A549 (cell line): ENCODE measurements around the gene EMILIN1. TPM values are rescaled to one million over a fixed set of nuclear protein-coding genes. Genes with fewer than 3 reads are reported as not detected.

Experiments used
- ATAC-seq, 2 experiments: fragments of 200-7000 bp in 1 of 2; fragments of >200 bp in 1 of 2; cut with Nextera tagmentation in 1 of 2; cut with Tn5 transposase in 1 of 2; 3 replicates each; pipeline versions ENCODE4 v1.8.0 to v1.9.1; 2018 to 2020; ENCODE audit warnings: mild to moderate bottlenecking in 1 of 2, moderate library complexity in 1 of 2
- CTCF ChIA-PET: fragments of 300-600 bp; sonication (Branson Sonifier 250); formaldehyde crosslinking; extraction: SDS; loops from one replicate; lab custom pipeline; 2021; ENCODE audit warnings: antibody characterized with exemption, inconsistent platforms; lab: Yijun Ruan, JAX
- POLR2A ChIA-PET: fragments of 350-600 bp; formaldehyde crosslinking; extraction: SDS; loops from one replicate; lab custom pipeline; 2021; ENCODE audit warnings: antibody characterized with exemption, inconsistent platforms; lab: Yijun Ruan, JAX
- DNase-seq, 2 experiments: peaks; one replicate each; pipeline versions ENCODE4 v3.0.0 to v3.0.0-alpha.2; 2011 to 2016; ENCODE audit warnings: low read depth in 1 of 2, low spot score in 1 of 2
- FAIRE-seq: peaks from 2 replicates; lab custom pipeline; 2011; peaks lifted over from hg19 to GRCh38; lab: Jason Lieb, UNC
- H3K27ac ChIP-seq, 2 experiments: fragments of >200 bp; sonication (Bioruptor Twin); formaldehyde crosslinking; 3 replicates each; pipeline ENCODE4 v1.5.1; 2016 to 2017
- H3K4me1 ChIP-seq: fragments of >200 bp; sonication (Bioruptor Twin); formaldehyde crosslinking; 3 replicates; pipeline ENCODE4 v1.6.1; 2016
- H3K4me2 ChIP-seq: fragments of >200 bp; sonication (Bioruptor Twin); formaldehyde crosslinking; 3 replicates; pipeline ENCODE4 v1.6.1; 2016
- H3K4me3 ChIP-seq: fragments of >200 bp; sonication (Bioruptor Twin); formaldehyde crosslinking; 3 replicates; pipeline ENCODE4 v1.5.1; 2016
- H3K9me3 ChIP-seq: fragments of >200 bp; sonication (Bioruptor Twin); formaldehyde crosslinking; 3 replicates; pipeline ENCODE4 v1.6.1; 2016
- CBX2 ChIP-seq: fragments of 200-600 bp; sonication (generic); IDR thresholded peaks from 2 replicates; pipeline ENCODE4 v1.6.1; 2016; ENCODE audit warnings: low read depth, mild to moderate bottlenecking, borderline replicate concordance
- RAD21 ChIP-seq, 2 experiments: fragments of >200 bp in 1 of 2; sonication (Bioruptor Twin) in 1 of 2; formaldehyde crosslinking in 1 of 2; IDR thresholded peaks in 1 of 2; conservative IDR thresholded peaks in 1 of 2; 2 replicates in 1 of 2; 3 replicates in 1 of 2; pipeline ENCODE4 v1.6.1; 2012 to 2018; ENCODE audit warnings: inconsistent platforms in 1 of 2
- ZC3H11A ChIP-seq: fragments of 450-650 bp; IDR thresholded peaks from 2 replicates; pipeline ENCODE4 v1.6.1; 2014; ENCODE audit warnings: antibody characterized with exemption, mild to moderate bottlenecking
- WGBS: methylation state at CpG from one replicate; pipeline ENCODE4 v1.1.6; 2017; ENCODE audit errors: missing lambda C conversion rate; 5-methylcytosine and 5-hydroxymethylcytosine counted together
- polyA plus RNA-seq, 4 experiments: library from polyadenylated mRNA; depleted of rRNA in 3 of 4; stranded (reverse); fragments of >200 nt; fragmentation: RNase III in 1 of 4; extraction: RNeasy Plus Mini Kit Qiagen cat#74134 plus additional on column Dnase treatment in 1 of 4; gene quantifications; 2 replicates in 3 of 4; 3 replicates in 1 of 4; pipeline ENCODE4 v1.2.3, GENCODE V29; 2011 to 2017
- TF ChIP-seq, protein P1 (sequence below): fragments of >200 bp; sonication (Bioruptor Twin); formaldehyde crosslinking; IDR thresholded peaks from 3 replicates; pipeline ENCODE4 v1.5.1; 2016

Gene EMILIN1
- polyA plus RNA-seq, 2 of the 4 experiments (the other 2 are of a cell fraction) = 0.13 to 0.49 TPM

DNA sequence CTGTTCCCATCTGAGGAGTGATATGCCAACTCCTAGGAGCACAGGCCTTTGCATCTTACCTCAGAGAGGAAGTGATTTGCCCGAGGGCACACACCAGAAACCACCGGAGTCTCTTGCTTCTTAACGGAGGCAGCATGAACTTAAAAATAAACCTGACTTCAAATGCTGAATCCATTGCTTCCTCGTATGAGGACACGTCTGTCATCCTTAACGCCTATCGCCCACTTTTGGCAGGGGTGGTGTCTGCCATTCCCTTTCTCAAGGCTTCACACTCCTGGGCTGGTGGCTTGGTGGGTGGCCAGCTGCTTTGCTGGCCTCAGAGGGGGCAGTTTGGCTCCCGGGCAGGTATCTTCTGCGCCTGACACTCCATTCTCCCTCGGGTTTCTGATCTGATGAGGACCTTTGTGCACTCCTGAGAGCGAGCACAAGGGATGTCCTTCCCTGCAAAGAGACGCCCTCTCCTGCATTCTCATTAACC is 57.1 kb downstream of the EMILIN1 start:
- H3K4me3 ChIP-seq = no peak overlapping the region
- peak overlapping the region in 1 of 2 experiments; percentile 91; a peak in 3 of 6 replicates for H3K27ac ChIP-seq
- ATAC-seq (no peak), FAIRE-seq (no peak), DNase-seq (no peak)
- peaks cover 11% of the 10 kb centered on the region for H3K4me1 ChIP-seq
- H3K9me3 ChIP-seq = no peaks in the 10 kb centered on the region
- ChIA-PET POLR2A (interaction anchor here (2.6 kb wide), 1 partner anchor 12 kb away, joined by 17 read pairs; the partner anchor contains the start of gene ABHD1), CTCF (interaction anchor here (0.6 to 2.3 kb wide), 4 partner anchors 17 to 62 kb away, joined by 3 to 7 read pairs (median 6); no protein-coding TSS in a partner anchor)
- no peak for TF ChIP-seq CBX2
- TF ChIP-seq ZC3H11A = no peak
- TF ChIP-seq, protein P1, sequence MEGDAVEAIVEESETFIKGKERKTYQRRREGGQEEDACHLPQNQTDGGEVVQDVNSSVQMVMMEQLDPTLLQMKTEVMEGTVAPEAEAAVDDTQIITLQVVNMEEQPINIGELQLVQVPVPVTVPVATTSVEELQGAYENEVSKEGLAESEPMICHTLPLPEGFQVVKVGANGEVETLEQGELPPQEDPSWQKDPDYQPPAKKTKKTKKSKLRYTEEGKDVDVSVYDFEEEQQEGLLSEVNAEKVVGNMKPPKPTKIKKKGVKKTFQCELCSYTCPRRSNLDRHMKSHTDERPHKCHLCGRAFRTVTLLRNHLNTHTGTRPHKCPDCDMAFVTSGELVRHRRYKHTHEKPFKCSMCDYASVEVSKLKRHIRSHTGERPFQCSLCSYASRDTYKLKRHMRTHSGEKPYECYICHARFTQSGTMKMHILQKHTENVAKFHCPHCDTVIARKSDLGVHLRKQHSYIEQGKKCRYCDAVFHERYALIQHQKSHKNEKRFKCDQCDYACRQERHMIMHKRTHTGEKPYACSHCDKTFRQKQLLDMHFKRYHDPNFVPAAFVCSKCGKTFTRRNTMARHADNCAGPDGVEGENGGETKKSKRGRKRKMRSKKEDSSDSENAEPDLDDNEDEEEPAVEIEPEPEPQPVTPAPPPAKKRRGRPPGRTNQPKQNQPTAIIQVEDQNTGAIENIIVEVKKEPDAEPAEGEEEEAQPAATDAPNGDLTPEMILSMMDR = no peak
- TF ChIP-seq RAD21 (conservative IDR thresholded peaks at IDR 0.05 in 1 of 2, IDR thresholded peaks at IDR 0.05 in 1 of 2) = no peak
- H3K4me2 ChIP-seq = no peak overlapping the region
- WGBS = 88% methylated on average over 12 of the region's 12 CpGs

Other genes with a start within 250 kb of the EMILIN1 start
- 2.4 and 2.5 TPM in 2 replicates for gene DPYSL5, start 230.5 kb upstream of the EMILIN1 start, polyA plus RNA-seq (2011; rRNA removed)
- 6.8 to 8.3 TPM (median 8.2 TPM) in 3 replicates for gene DPYSL5, start 230.5 kb upstream of the EMILIN1 start, polyA plus RNA-seq (2017; fragmentation: RNase III; extraction: RNeasy Plus Mini Kit Qiagen cat#74134 plus additional on column Dnase treatment)
- 12.0 and 12.1 TPM in 2 replicates for gene MAPRE3, start 108.0 kb upstream of the EMILIN1 start, polyA plus RNA-seq (2011; rRNA removed)
- gene MAPRE3, start 108.0 kb upstream of the EMILIN1 start, polyA plus RNA-seq (2017; fragmentation: RNase III; extraction: RNeasy Plus Mini Kit Qiagen cat#74134 plus additional on column Dnase treatment) = 19.3 to 21.8 TPM (median 21.5 TPM) in 3 replicates
- gene TMEM214, start 45.6 kb upstream of the EMILIN1 start, polyA plus RNA-seq (2011; rRNA removed) = 74.9 and 106 TPM in 2 replicates
- 48.1 to 57.0 TPM (median 54.3 TPM) in 3 replicates for gene TMEM214, start 45.6 kb upstream of the EMILIN1 start, polyA plus RNA-seq (2017; fragmentation: RNase III; extraction: RNeasy Plus Mini Kit Qiagen cat#74134 plus additional on column Dnase treatment)
- 48.3 and 52.7 TPM in 2 replicates for gene AGBL5, start 26.9 kb upstream of the EMILIN1 start, polyA plus RNA-seq (2011; rRNA removed)
- 25.5 to 28.3 TPM (median 26.1 TPM) in 3 replicates for gene AGBL5, start 26.9 kb upstream of the EMILIN1 start, polyA plus RNA-seq (2017; fragmentation: RNase III; extraction: RNeasy Plus Mini Kit Qiagen cat#74134 plus additional on column Dnase treatment)
- gene OST4, start 7.0 kb upstream of the EMILIN1 start, polyA plus RNA-seq (2011; rRNA removed) = 392 and 408 TPM in 2 replicates
- 809 to 921 TPM (median 880 TPM) in 3 replicates for gene OST4, start 7.0 kb upstream of the EMILIN1 start, polyA plus RNA-seq (2017; fragmentation: RNase III; extraction: RNeasy Plus Mini Kit Qiagen cat#74134 plus additional on column Dnase treatment)
- 4.2 and 4.4 TPM in 2 replicates for gene KHK, start 8.2 kb downstream of the EMILIN1 start, polyA plus RNA-seq (2011; rRNA removed)
- 7.6 to 8.5 TPM (median 8.3 TPM) in 3 replicates for gene KHK, start 8.2 kb downstream of the EMILIN1 start, polyA plus RNA-seq (2017; fragmentation: RNase III; extraction: RNeasy Plus Mini Kit Qiagen cat#74134 plus additional on column Dnase treatment)
- gene CGREF1, start 40.5 kb downstream of the EMILIN1 start, polyA plus RNA-seq (2011; rRNA removed) = 5.8 and 6.6 TPM in 2 replicates
- 4.5 to 5.4 TPM (median 5.1 TPM) in 3 replicates for gene CGREF1, start 40.5 kb downstream of the EMILIN1 start, polyA plus RNA-seq (2017; fragmentation: RNase III; extraction: RNeasy Plus Mini Kit Qiagen cat#74134 plus additional on column Dnase treatment)
- 1.9 and 2.4 TPM in 2 replicates for gene ABHD1, start 45.2 kb downstream of the EMILIN1 start, polyA plus RNA-seq (2011; rRNA removed)
- 0.96 to 1.0 TPM (median 1.0 TPM) in 3 replicates for gene ABHD1, start 45.2 kb downstream of the EMILIN1 start, polyA plus RNA-seq (2017; fragmentation: RNase III; extraction: RNeasy Plus Mini Kit Qiagen cat#74134 plus additional on column Dnase treatment)
- 79.9 and 139 TPM in 2 replicates for gene PREB, start 56.0 kb downstream of the EMILIN1 start, polyA plus RNA-seq (2011; rRNA removed)
- gene PREB, start 56.0 kb downstream of the EMILIN1 start, polyA plus RNA-seq (2017; fragmentation: RNase III; extraction: RNeasy Plus Mini Kit Qiagen cat#74134 plus additional on column Dnase treatment) = 52.3 to 58.2 TPM (median 54.6 TPM) in 3 replicates
- not detected in 2 replicates for gene PRR30, start 60.8 kb downstream of the EMILIN1 start, polyA plus RNA-seq (2011; rRNA removed)
- gene PRR30, start 60.8 kb downstream of the EMILIN1 start, polyA plus RNA-seq (2017; fragmentation: RNase III; extraction: RNeasy Plus Mini Kit Qiagen cat#74134 plus additional on column Dnase treatment) = not detected in 3 replicates
- not detected in 2 replicates for gene TCF23, start 70.4 kb downstream of the EMILIN1 start, polyA plus RNA-seq (2011; rRNA removed)
- not detected in 3 replicates for gene TCF23, start 70.4 kb downstream of the EMILIN1 start, polyA plus RNA-seq (2017; fragmentation: RNase III; extraction: RNeasy Plus Mini Kit Qiagen cat#74134 plus additional on column Dnase treatment)
- gene ATRAID, start 133.4 kb downstream of the EMILIN1 start, polyA plus RNA-seq (2011; rRNA removed) = 346 and 429 TPM in 2 replicates
- 166 to 176 TPM (median 172 TPM) in 3 replicates for gene ATRAID, start 133.4 kb downstream of the EMILIN1 start, polyA plus RNA-seq (2017; fragmentation: RNase III; extraction: RNeasy Plus Mini Kit Qiagen cat#74134 plus additional on column Dnase treatment)
- gene SLC5A6, start 133.7 kb downstream of the EMILIN1 start, polyA plus RNA-seq (2011; rRNA removed) = 86.7 and 104 TPM in 2 replicates
- gene SLC5A6, start 133.7 kb downstream of the EMILIN1 start, polyA plus RNA-seq (2017; fragmentation: RNase III; extraction: RNeasy Plus Mini Kit Qiagen cat#74134 plus additional on column Dnase treatment) = 77.2 to 86.6 TPM (median 82.7 TPM) in 3 replicates
- gene CAD, start 138.8 kb downstream of the EMILIN1 start, polyA plus RNA-seq (2011; rRNA removed) = 50.5 and 61.8 TPM in 2 replicates
- 69.3 to 71.2 TPM (median 70.2 TPM) in 3 replicates for gene CAD, start 138.8 kb downstream of the EMILIN1 start, polyA plus RNA-seq (2017; fragmentation: RNase III; extraction: RNeasy Plus Mini Kit Qiagen cat#74134 plus additional on column Dnase treatment)
- 0.90 and 0.97 TPM in 2 replicates for gene SLC30A3, start 184.4 kb downstream of the EMILIN1 start, polyA plus RNA-seq (2011; rRNA removed)
- 1.6 to 1.9 TPM (median 1.7 TPM) in 3 replicates for gene SLC30A3, start 184.4 kb downstream of the EMILIN1 start, polyA plus RNA-seq (2017; fragmentation: RNase III; extraction: RNeasy Plus Mini Kit Qiagen cat#74134 plus additional on column Dnase treatment)
- gene DNAJC5G, start 196.8 kb downstream of the EMILIN1 start, polyA plus RNA-seq (2011; rRNA removed) = 0.12 TPM in 1 of 2 replicates, not detected in the other
- gene DNAJC5G, start 196.8 kb downstream of the EMILIN1 start, polyA plus RNA-seq (2017; fragmentation: RNase III; extraction: RNeasy Plus Mini Kit Qiagen cat#74134 plus additional on column Dnase treatment) = not detected in 3 replicates
- 0.05 and 0.14 TPM in 2 replicates for gene TRIM54, start 203.8 kb downstream of the EMILIN1 start, polyA plus RNA-seq (2011; rRNA removed)
- gene TRIM54, start 203.8 kb downstream of the EMILIN1 start, polyA plus RNA-seq (2017; fragmentation: RNase III; extraction: RNeasy Plus Mini Kit Qiagen cat#74134 plus additional on column Dnase treatment) = 0.07 to 0.13 TPM (median 0.11 TPM) in 3 replicates
- gene UCN, start 229.8 kb downstream of the EMILIN1 start, polyA plus RNA-seq (2011; rRNA removed) = 1.0 TPM in 2 replicates
- 0.76 to 1.3 TPM (median 1.0 TPM) in 3 replicates for gene UCN, start 229.8 kb downstream of the EMILIN1 start, polyA plus RNA-seq (2017; fragmentation: RNase III; extraction: RNeasy Plus Mini Kit Qiagen cat#74134 plus additional on column Dnase treatment)
- gene MPV17, start 244.5 kb downstream of the EMILIN1 start, polyA plus RNA-seq (2011; rRNA removed) = 130 and 157 TPM in 2 replicates
- gene MPV17, start 244.5 kb downstream of the EMILIN1 start, polyA plus RNA-seq (2017; fragmentation: RNase III; extraction: RNeasy Plus Mini Kit Qiagen cat#74134 plus additional on column Dnase treatment) = 61.4 to 70.5 TPM (median 67.7 TPM) in 3 replicates